Thyroid gland (tissue), 4 donors: ENCODE results near the gene GRAMD1A. TPM values are rescaled to one million over a fixed set of nuclear protein-coding genes. Genes with fewer than 3 reads are reported as not detected.
"Not testable (repeated sequence)": the region's sequence is repeated elsewhere in the genome, so short reads cannot be mapped to it uniquely, and the experiment has no call there.

Experiments used
- DNase-seq, 2 donors: peaks; one replicate each; pipeline ENCODE4 v3.0.0-alpha.2; 2019
- H3K27ac ChIP-seq, 3 donors: fragments of 200-600 bp; sonication (generic); 1 replicate in 2 of 3; 2 replicates in 1 of 3; pipeline ENCODE4 v1.5.1; 2016 to 2019; ENCODE audit warnings: mild to moderate bottlenecking in 1 of 3, moderate library complexity in 1 of 3
- H3K27me3 ChIP-seq: fragments of 200-600 bp; sonication (generic); one replicate; pipeline ENCODE4 v1.5.1; 2019
- H3K36me3 ChIP-seq, 2 donors: fragments of 200-600 bp; sonication (generic); one replicate each; pipeline ENCODE4 v1.5.1; 2016 to 2019
- H3K4me1 ChIP-seq, 2 donors: fragments of 200-600 bp; sonication (generic); one replicate each; pipeline ENCODE4 v1.5.1; 2017 to 2019
- H3K4me3 ChIP-seq, 3 donors: fragments of 200-600 bp; sonication (generic); replicated peaks in 1 of 3; 1 replicate in 2 of 3; 2 replicates in 1 of 3; pipeline ENCODE4 v1.5.1; 2016; ENCODE audit warnings: mild to moderate bottlenecking in 1 of 3
- H3K9me3 ChIP-seq: fragments of 200-600 bp; sonication (generic); one replicate; pipeline ENCODE4 v1.5.1; 2017
- CTCF ChIP-seq, 6 experiments: fragments of 200-600 bp in 3 of 6; fragments of 450-650 bp in 3 of 6; sonication (generic) in 3 of 6; IDR thresholded peaks; one replicate each; pipeline ENCODE4 v1.5.1; 2016 to 2019; ENCODE audit warnings: antibody characterized with exemption in 6 of 6, mild to moderate bottlenecking in 2 of 6, inconsistent platforms in 1 of 6, moderate library complexity in 1 of 6
- POLR2A ChIP-seq, 2 donors: fragments of 450-650 bp; IDR thresholded peaks; one replicate each; pipeline ENCODE4 v1.6.1; 2017; ENCODE audit warnings: antibody characterized with exemption in 2 of 2, mild to moderate bottlenecking in 2 of 2, moderate library complexity in 1 of 2
- WGBS, 2 donors: methylation state at CpG; one replicate each; pipeline ENCODE4 v1.1.5; 2017; 5-methylcytosine and 5-hydroxymethylcytosine counted together
- intact Hi-C: fragments of 100-400 bp; cut with DNase I; formaldehyde crosslinking; loops from one replicate; pipeline ENCODE4 v1.15.1; 2023
- total RNA-seq, 4 donors: library from RNA; depleted of rRNA; stranded (reverse); fragments of >200 nt; gene quantifications; one replicate each; pipeline ENCODE4 v1.2.3, GENCODE V29; 2016

The GRAMD1A gene
- total RNA-seq, 4 donors from 2014 or later, result 33.4 to 57.5 (median 47.0) TPM

DNA sequence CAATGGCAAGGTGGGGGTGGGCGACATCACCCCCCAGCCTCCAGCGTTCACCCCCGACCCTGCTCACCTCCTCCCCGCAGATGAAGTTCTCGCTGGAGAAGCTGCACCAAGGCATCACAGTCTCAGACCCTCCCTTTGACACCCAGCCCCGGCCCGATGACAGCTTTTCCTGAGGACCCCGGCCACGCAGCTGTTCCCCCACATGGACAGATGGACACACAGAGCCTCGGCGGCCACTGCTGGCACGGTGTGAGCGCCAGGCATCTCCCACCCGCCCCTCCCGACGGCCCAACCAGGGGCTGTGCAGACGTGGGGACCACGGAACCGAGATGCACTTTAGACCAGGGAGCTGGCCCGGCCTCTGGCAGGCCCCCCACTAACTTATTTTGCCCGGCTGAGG is 25.8 kb downstream of the GRAMD1A start:
- intact Hi-C loops, result no loop called here
- Histone ChIP-seq H3K9me3 (no peaks in the 10 kb centered on the region), H3K36me3 (peaks cover 42 to 46% of the 10 kb centered on the region in 2 donors), H3K27ac (no peak overlapping the region), H3K4me3 (no peak overlapping the region), H3K4me1 (peaks cover 0 to 7% of the 10 kb centered on the region in 2 donors), H3K27me3 (no peaks in the 10 kb centered on the region)
- WGBS, 2 donors, result 85 to 90% methylated on average over 7 to 21 of the region's 21 CpGs
- TF ChIP-seq CTCF (IDR thresholded peaks at IDR 0.05) (no peak), POLR2A (IDR thresholded peaks at IDR 0.05) (no peak)
- DNase-seq, result no peak

- WGBS, 2 donors, result 70 to 93% methylated on average over 5 to 6 of the region's 6 CpGs
- Histone ChIP-seq H3K27me3 (no peaks in the 10 kb centered on the region), H3K36me3 (peaks cover 38 to 42% of the 10 kb centered on the region in 2 donors), H3K4me1 (peaks cover 0 to 7% of the 10 kb centered on the region in 2 donors), H3K4me3 (no peak overlapping the region), H3K9me3 (no peaks in the 10 kb centered on the region), H3K27ac (no peak overlapping the region)
- DNase-seq, result no peak
- TF ChIP-seq CTCF (IDR thresholded peaks at IDR 0.05), result no peak
- no peak for TF ChIP-seq POLR2A (IDR thresholded peaks at IDR 0.05)
- intact Hi-C loops, result no loop called here
Measured at GRCh38 chr19:35026418-35026817, 26.3 kb downstream of the GRAMD1A start.

GRCh38 chr19:35027009-35027408 is 26.9 kb downstream of the GRAMD1A start:
- Histone ChIP-seq H3K9me3 (no peaks in the 10 kb centered on the region), H3K27me3 (no peaks in the 10 kb centered on the region), H3K4me1 (peaks cover 0 to 11% of the 10 kb centered on the region in 2 donors), H3K27ac (no peak overlapping the region), H3K4me3 (no peak overlapping the region), H3K36me3 (peaks cover 32 to 36% of the 10 kb centered on the region in 2 donors)
- DNase-seq, result no peak
- intact Hi-C loops, result no loop called here
- 94 to 95% methylated on average over 8 of the region's 8 CpGs for WGBS, 2 donors
- no peak for TF ChIP-seq CTCF (IDR thresholded peaks at IDR 0.05)
- TF ChIP-seq POLR2A (IDR thresholded peaks at IDR 0.05), result no peak

- H3K27me3 ChIP-seq, result no peaks in the 10 kb centered on the region
- H3K4me1 ChIP-seq, result peaks cover 0 to 11% of the 10 kb centered on the region in 2 donors
- DNase-seq, result no peak
- TF ChIP-seq CTCF (IDR thresholded peaks at IDR 0.05) (no peak), POLR2A (IDR thresholded peaks at IDR 0.05) (no peak)
- 89 to 90% methylated on average over 7 of the region's 7 CpGs for WGBS, 2 donors
- H3K36me3 ChIP-seq, result peaks cover 24 to 26% of the 10 kb centered on the region in 2 donors
- no peaks in the 10 kb centered on the region for H3K9me3 ChIP-seq
- intact Hi-C loops, result no loop called here
- H3K27ac ChIP-seq, result no peak overlapping the region
- no peak overlapping the region for H3K4me3 ChIP-seq
Measured at GRCh38 chr19:35027851-35028599, 27.9 kb downstream of the GRAMD1A start.

GRCh38 chr19:35028600-35028885 is 28.4 kb downstream of the GRAMD1A start:
- intact Hi-C loops, H3K27ac ChIP-seq, H3K27me3 ChIP-seq, DNase-seq, H3K9me3 ChIP-seq, H3K4me3 ChIP-seq: not testable (repeated sequence)
- Histone ChIP-seq H3K4me1 (peaks cover 0 to 11% of the 10 kb centered on the region in 2 donors), H3K36me3 (peaks cover 19 to 20% of the 10 kb centered on the region in 2 donors)
- 91 to 98% methylated on average over 3 of the region's 3 CpGs for WGBS, 2 donors

GRCh38 chr19:35029275-35029736 is 29.2 kb downstream of the GRAMD1A start:
- WGBS, 2 donors, result 76 to 78% methylated on average over 11 of the region's 11 CpGs
- DNase-seq, H3K27ac ChIP-seq, H3K4me3 ChIP-seq, H3K27me3 ChIP-seq, intact Hi-C loops, H3K9me3 ChIP-seq: not testable (repeated sequence)
- peaks cover 15% of the 10 kb centered on the region in 2 donors for H3K36me3 ChIP-seq
- H3K4me1 ChIP-seq, result peaks cover 0 to 11% of the 10 kb centered on the region in 2 donors
